Stimulated activated CD4-positive, alpha-beta T cell treated with anti-CD3 and anti-CD28 coated beads, Interleukin-4, amount 100 ng/mL, for 1 hour (primary cell): Measurements from ENCODE around the gene PHC2.

Experiments
- DNase-seq: peaks from one replicate; pipeline ENCODE4 v3.0.0-alpha.2; 2020

The PHC2 gene

GRCh38 chr1:33430692-33431593 lies at the start of gene PHC2:
TSS of gene PHC2 (minus strand) at chr1:33431095. CDS start at chr1:33375539, 55,556 bp downstream.
- peak; percentile 93 for DNase-seq

GRCh38 chr1:33477451-33477850 lies 46.6 kb upstream of the PHC2 start:
- DNase-seq: no peak

GRCh38 chr1:33473900-33474299 lies 43.0 kb upstream of the PHC2 start:
- DNase-seq: no peak

GRCh38 chr1:33472269-33472980 lies 41.5 kb upstream of the PHC2 start, which contains the start of gene ZSCAN20:
TSS of gene ZSCAN20 (plus strand) at chr1:33472645. CDS start at chr1:33479289, 6,644 bp downstream.
- peak; percentile 86 for DNase-seq

- no peak for DNase-seq
Measured at GRCh38 chr1:33471416-33471815, 40.5 kb upstream of the PHC2 start.

GRCh38 chr1:33470495-33471012 lies 39.7 kb upstream of the PHC2 start:
- DNase-seq: peak; percentile 56

GRCh38 chr1:33469691-33470090 lies 38.8 kb upstream of the PHC2 start:
- DNase-seq: no peak

GRCh38 chr1:33468967-33469366 lies 38.1 kb upstream of the PHC2 start:
- no peak for DNase-seq

GRCh38 chr1:33468531-33468930 lies 37.6 kb upstream of the PHC2 start:
- no peak for DNase-seq

- no peak for DNase-seq
Measured at GRCh38 chr1:33468011-33468410, 37.1 kb upstream of the PHC2 start.

GRCh38 chr1:33466159-33466558 lies 35.3 kb upstream of the PHC2 start:
- no peak for DNase-seq

GRCh38 chr1:33465316-33465715 lies 34.4 kb upstream of the PHC2 start:
- no peak for DNase-seq

- no peak for DNase-seq
Measured at GRCh38 chr1:33464552-33464951, 33.7 kb upstream of the PHC2 start.

GRCh38 chr1:33462405-33463164 lies 31.7 kb upstream of the PHC2 start:
- no peak for DNase-seq

- DNase-seq: no peak
Measured at GRCh38 chr1:33460947-33461629, 30.2 kb upstream of the PHC2 start.

GRCh38 chr1:33460144-33460543 lies 29.2 kb upstream of the PHC2 start:
- no peak for DNase-seq

- DNase-seq: no peak
Measured at GRCh38 chr1:33459691-33460090, 28.8 kb upstream of the PHC2 start.

GRCh38 chr1:33456502-33456886 lies 25.6 kb upstream of the PHC2 start:
- no peak for DNase-seq

GRCh38 chr1:33455539-33456501 lies 24.9 kb upstream of the PHC2 start:
- DNase-seq: no peak

GRCh38 chr1:33454646-33455282 lies 23.9 kb upstream of the PHC2 start:
- no peak for DNase-seq

- DNase-seq: no peak
Measured at GRCh38 chr1:33446590-33446989, 15.7 kb upstream of the PHC2 start.
